GM21360 (cell line): ENCODE data around the gene SLC39A5.
A peak's percentile ranks its signal among the peaks of the same experiment; 100 is the strongest.

Experiments used
- ATAC-seq: cut with Tn5 transposase; IDR thresholded peaks from one replicate; pipeline ENCODE4 v1.9.1; 2021; ENCODE audit warnings: mild to moderate bottlenecking, moderate library complexity; ENCODE audit not compliant: unreplicated experiment

Gene SLC39A5

GRCh38 chr12:56213878-56214277, 16.0 kb upstream of the SLC39A5 start:
- no peak for ATAC-seq

- ATAC-seq, result no peak
These were observed 13.4 kb upstream of the SLC39A5 start for GRCh38 chr12:56216461-56216860.

- no peak for ATAC-seq
These were observed 10.0 kb upstream of the SLC39A5 start for GRCh38 chr12:56219840-56220239.

- ATAC-seq, result no peak
These were observed 9.1 kb upstream of the SLC39A5 start for GRCh38 chr12:56220611-56221231.

- no peak for ATAC-seq
These were observed 8.6 kb upstream of the SLC39A5 start for GRCh38 chr12:56221232-56221756.

- ATAC-seq, result peak; percentile 66
These were observed 7.9 kb upstream of the SLC39A5 start, which contains the start of gene RNF41 for GRCh38 chr12:56221757-56222530. TSS of gene RNF41 (minus strand) at chr12:56221922. CDS start at chr12:56214047, 7,875 bp downstream.

- ATAC-seq, result no peak
These were observed 7.3 kb upstream of the SLC39A5 start for GRCh38 chr12:56222531-56222895.

GRCh38 chr12:56223571-56224101, 6.2 kb upstream of the SLC39A5 start:
- ATAC-seq, result no peak

- peak; percentile 65 for ATAC-seq
These were observed 5.6 kb upstream of the SLC39A5 start, which contains the start of gene NABP2 for GRCh38 chr12:56224102-56224701. TSS of gene NABP2 (plus strand) at chr12:56224342. CDS start at chr12:56224857, 515 bp downstream.

GRCh38 chr12:56224954-56225353, 4.9 kb upstream of the SLC39A5 start:
- ATAC-seq, result no peak

GRCh38 chr12:56229082-56229481, 769 bp upstream of the SLC39A5 start:
- ATAC-seq, result no peak

GRCh38 chr12:56230432-56231183, 757 bp downstream of the SLC39A5 start:
- no peak for ATAC-seq

- ATAC-seq, result no peak
These were observed 1.3 kb downstream of the SLC39A5 start for GRCh38 chr12:56231184-56231582.

GRCh38 chr12:56234746-56235436, 5.0 kb downstream of the SLC39A5 start:
- no peak for ATAC-seq

GRCh38 chr12:56236091-56236490, 6.2 kb downstream of the SLC39A5 start:
- ATAC-seq, result no peak

GRCh38 chr12:56236985-56237384, 7.1 kb downstream of the SLC39A5 start:
- no peak for ATAC-seq

GRCh38 chr12:56237552-56237951, 7.7 kb downstream of the SLC39A5 start:
- ATAC-seq, result no peak

- ATAC-seq, result no peak
These were observed 11.8 kb downstream of the SLC39A5 start for GRCh38 chr12:56241424-56242303.

- ATAC-seq, result no peak
These were observed 13.1 kb downstream of the SLC39A5 start for GRCh38 chr12:56242986-56243385.
